GM19372 (cell line): Measurements from ENCODE around the gene KLK15.

Source experiments
- ATAC-seq: cut with Tn5 transposase; IDR thresholded peaks from one replicate; pipeline ENCODE4 v1.9.1; 2021; ENCODE audit warnings: mild to moderate bottlenecking, low read depth, moderate library complexity; ENCODE audit not compliant: unreplicated experiment

KLK15 gene

DNA sequence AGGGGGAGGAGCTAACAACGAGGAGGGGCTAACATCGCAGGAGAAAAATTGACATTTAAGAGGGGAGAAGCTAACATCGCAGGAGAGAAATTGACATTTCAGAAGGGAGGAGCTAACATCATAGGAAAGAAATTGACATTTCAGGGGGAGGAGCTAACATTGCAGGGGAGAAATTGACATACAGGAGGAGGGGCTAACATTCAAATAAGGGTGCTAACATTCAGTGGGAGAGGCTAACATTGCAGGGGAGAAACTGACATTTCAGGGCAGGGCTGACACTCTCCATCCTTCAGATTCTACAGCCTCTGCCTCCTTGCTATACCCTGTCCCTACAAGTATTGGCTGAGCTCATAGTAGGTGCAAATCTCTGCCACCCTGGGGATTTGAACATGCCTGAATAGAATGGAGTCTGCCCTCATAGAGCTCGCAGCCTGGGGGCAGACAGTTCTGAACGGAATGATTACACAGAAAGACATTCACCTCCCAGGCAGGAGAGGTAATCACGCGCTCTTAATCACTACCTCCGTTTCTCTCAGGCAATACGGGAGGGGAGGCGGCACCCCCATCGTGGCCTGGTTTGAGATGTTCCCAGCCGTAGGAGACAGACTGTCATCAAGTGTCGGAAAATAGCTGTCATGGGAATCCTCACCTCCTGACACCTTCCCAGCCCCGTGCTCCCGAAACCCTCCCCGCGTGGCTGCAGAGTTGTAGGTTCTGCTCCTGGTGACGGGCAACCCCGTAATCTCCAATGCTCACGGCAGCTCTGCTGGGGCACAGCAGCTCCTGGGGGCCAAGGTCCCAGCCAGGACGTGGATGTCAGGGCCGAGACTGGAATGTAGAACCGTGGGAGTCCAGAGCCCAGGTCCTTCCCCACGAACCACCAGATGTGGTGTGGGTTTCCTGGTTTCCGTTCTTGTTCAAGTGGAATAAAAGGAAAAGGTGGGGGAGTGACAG, 53.6 kb downstream of the KLK15 start:
- no peak for ATAC-seq

DNA sequence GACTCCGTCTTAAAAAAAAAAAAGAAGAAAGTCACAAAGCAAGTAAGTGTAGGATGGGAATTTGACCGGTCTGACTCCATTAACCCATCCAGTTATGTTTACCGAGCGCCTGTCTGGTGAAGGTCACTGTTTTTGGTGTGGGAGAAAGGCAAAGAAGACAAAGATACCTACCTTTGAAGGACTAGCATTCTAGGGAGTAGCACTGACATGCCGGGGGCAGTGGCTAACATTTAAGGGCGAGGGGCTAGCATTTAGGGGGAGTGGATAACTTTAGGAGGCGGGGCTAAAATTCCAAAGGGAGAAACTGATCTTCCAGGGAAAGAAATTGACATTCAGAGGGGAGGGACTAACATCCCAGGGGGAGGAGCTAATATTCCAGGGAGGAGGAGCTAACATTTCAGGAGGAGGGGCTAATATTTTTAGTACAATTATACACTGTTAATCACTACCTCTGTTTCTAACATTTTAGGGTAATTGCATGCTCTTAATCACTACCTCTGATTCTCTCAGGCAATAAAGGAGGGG, 54.4 kb downstream of the KLK15 start:
- no peak for ATAC-seq

GRCh38 chr19:50777830-50778303, 55.5 kb downstream of the KLK15 start:
- ATAC-seq, result no peak

- ATAC-seq, result no peak
Measured at GRCh38 chr19:50777261-50777660, 56.1 kb downstream of the KLK15 start.

- no peak for ATAC-seq
Measured at GRCh38 chr19:50776131-50776530, 57.2 kb downstream of the KLK15 start.
